Measurements from ENCODE around the gene MEIS1.

MEIS1 gene

DNA sequence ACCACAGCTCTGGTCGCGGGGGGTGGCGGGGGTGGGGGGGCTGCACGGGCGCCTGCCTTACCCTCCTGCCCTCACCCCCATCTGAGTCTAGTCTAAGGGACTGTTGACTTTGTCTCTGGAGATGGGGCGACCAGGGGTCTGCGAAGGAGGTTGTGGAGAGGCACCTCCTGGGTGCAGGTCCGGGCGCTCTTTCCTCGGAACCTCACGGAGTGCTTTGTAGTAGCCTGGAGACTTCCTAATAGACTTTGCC, 141.3 kb downstream of the MEIS1 start:
- Mint-ChIP-seq H3K27ac (peak overlapping the region in 1 of 3 experiments; percentile 98), H3K4me3 (peak overlapping the region; percentile 89), H3K36me3 (ENCODE audit: low read depth) (peaks cover 10% of the 10 kb centered on the region), H3K4me1 (peaks cover 62% of the 10 kb centered on the region), H3K9me3 (no peaks in the 10 kb centered on the region), H3K27me3 (ENCODE audit: low read depth) (peaks cover 56% of the 10 kb centered on the region)
- TF ChIP-seq, protein P1, sequence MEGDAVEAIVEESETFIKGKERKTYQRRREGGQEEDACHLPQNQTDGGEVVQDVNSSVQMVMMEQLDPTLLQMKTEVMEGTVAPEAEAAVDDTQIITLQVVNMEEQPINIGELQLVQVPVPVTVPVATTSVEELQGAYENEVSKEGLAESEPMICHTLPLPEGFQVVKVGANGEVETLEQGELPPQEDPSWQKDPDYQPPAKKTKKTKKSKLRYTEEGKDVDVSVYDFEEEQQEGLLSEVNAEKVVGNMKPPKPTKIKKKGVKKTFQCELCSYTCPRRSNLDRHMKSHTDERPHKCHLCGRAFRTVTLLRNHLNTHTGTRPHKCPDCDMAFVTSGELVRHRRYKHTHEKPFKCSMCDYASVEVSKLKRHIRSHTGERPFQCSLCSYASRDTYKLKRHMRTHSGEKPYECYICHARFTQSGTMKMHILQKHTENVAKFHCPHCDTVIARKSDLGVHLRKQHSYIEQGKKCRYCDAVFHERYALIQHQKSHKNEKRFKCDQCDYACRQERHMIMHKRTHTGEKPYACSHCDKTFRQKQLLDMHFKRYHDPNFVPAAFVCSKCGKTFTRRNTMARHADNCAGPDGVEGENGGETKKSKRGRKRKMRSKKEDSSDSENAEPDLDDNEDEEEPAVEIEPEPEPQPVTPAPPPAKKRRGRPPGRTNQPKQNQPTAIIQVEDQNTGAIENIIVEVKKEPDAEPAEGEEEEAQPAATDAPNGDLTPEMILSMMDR (IDR thresholded peaks at IDR 0.05; ENCODE audit: unreplicated experiment in 3 of 3), result no peak

- Mint-ChIP-seq H3K27me3 (ENCODE audit: low read depth) (peaks cover 56% of the 10 kb centered on the region), H3K27ac (peak overlapping the region in 1 of 3 experiments; percentile 98), H3K9me3 (no peaks in the 10 kb centered on the region), H3K4me1 (peaks cover 58% of the 10 kb centered on the region), H3K36me3 (ENCODE audit: low read depth) (peaks cover 5% of the 10 kb centered on the region), H3K4me3 (peak overlapping the region; percentile 89)
- TF ChIP-seq, protein P1 (IDR thresholded peaks at IDR 0.05; ENCODE audit: unreplicated experiment in 3 of 3), result no peak
Observed at GRCh38 chr2:66576561-66577320, 141.8 kb downstream of the MEIS1 start.

GRCh38 chr2:66577321-66578053, 142.6 kb downstream of the MEIS1 start:
- H3K4me1 Mint-ChIP-seq, result peaks cover 50% of the 10 kb centered on the region
- H3K36me3 Mint-ChIP-seq (ENCODE audit: low read depth), result no peaks in the 10 kb centered on the region
- peaks cover 56% of the 10 kb centered on the region for H3K27me3 Mint-ChIP-seq (ENCODE audit: low read depth)
- peak overlapping the region; percentile 89 for H3K4me3 Mint-ChIP-seq
- TF ChIP-seq, protein P1 (IDR thresholded peaks at IDR 0.05; ENCODE audit: unreplicated experiment in 3 of 3), result no peak
- peak overlapping the region in 1 of 3 experiments; percentile 98 for H3K27ac Mint-ChIP-seq
- H3K9me3 Mint-ChIP-seq, result no peaks in the 10 kb centered on the region

- no peaks in the 10 kb centered on the region for H3K36me3 Mint-ChIP-seq (ENCODE audit: low read depth)
- H3K4me1 Mint-ChIP-seq, result peaks cover 45% of the 10 kb centered on the region
- TF ChIP-seq, protein P1 (IDR thresholded peaks at IDR 0.05; ENCODE audit: unreplicated experiment in 3 of 3), result no peak
- H3K4me3 Mint-ChIP-seq, result peak overlapping the region; percentile 89
- no peaks in the 10 kb centered on the region for H3K9me3 Mint-ChIP-seq
- H3K27me3 Mint-ChIP-seq (ENCODE audit: low read depth), result peaks cover 56% of the 10 kb centered on the region
- H3K27ac Mint-ChIP-seq, result peak overlapping the region in 1 of 3 experiments; percentile 98
Observed at GRCh38 chr2:66578054-66578686, 143.2 kb downstream of the MEIS1 start.

GRCh38 chr2:66578687-66579106, 143.8 kb downstream of the MEIS1 start:
- H3K4me3 Mint-ChIP-seq, result peak overlapping the region; percentile 89
- peaks cover 56% of the 10 kb centered on the region for H3K27me3 Mint-ChIP-seq (ENCODE audit: low read depth)
- H3K4me1 Mint-ChIP-seq, result peaks cover 42% of the 10 kb centered on the region
- no peaks in the 10 kb centered on the region for H3K9me3 Mint-ChIP-seq
- TF ChIP-seq, protein P1 (IDR thresholded peaks at IDR 0.05; ENCODE audit: unreplicated experiment in 3 of 3), result no peak
- peak overlapping the region in 1 of 3 experiments; percentile 98 for H3K27ac Mint-ChIP-seq
- H3K36me3 Mint-ChIP-seq (ENCODE audit: low read depth), result no peaks in the 10 kb centered on the region
